Measurements from ENCODE around the gene RFK. TPM values are rescaled to one million over a fixed set of nuclear protein-coding genes. Genes with fewer than 3 reads are reported as not detected.

Gene RFK
- total RNA-seq, 1 experiment from 2014 or later: 33.2 TPM

GRCh38 chr9:76336027-76336426, 58.2 kb downstream of the RFK start:
- ATAC-seq (no peak), DNase-seq (ENCODE audit: low read depth, low spot score) (no peak)
- H3K27me3 ChIP-seq (ENCODE audit: control insufficient read depth, insufficient read depth, low read length): no peaks in the 10 kb centered on the region
- no peaks in the 10 kb centered on the region for H3K36me3 ChIP-seq (ENCODE audit: control insufficient read depth, insufficient read depth, low read length)
- no peaks in the 10 kb centered on the region for H3K9me3 ChIP-seq (ENCODE audit: control insufficient read depth, insufficient read depth, low read depth, low read length)
- in situ Hi-C loops (cut with HindIII; ENCODE audit: low pct_unique_long_range_greater_than_20kb, low sequenced_read_pairs) (no loop called here), intact Hi-C loops (cut with micrococcal nuclease; ENCODE audit: unreplicated experiment) (no loop called here)
- H3K27ac ChIP-seq (ENCODE audit: low read length): no peak overlapping the region
- H3K4me3 ChIP-seq (ENCODE audit: low read depth in 2 of 2, low read length in 2 of 2): no peak overlapping the region
- POLR2A ChIA-PET: no interaction called here
- no TSS peak for BruUV-seq (replicated peaks)
- no peak for TF ChIP-seq SIN3A (IDR thresholded peaks at IDR 0.05; ENCODE audit: borderline replicate concordance, insufficient read depth, low read depth, low read length)
- H3K4me1 ChIP-seq (ENCODE audit: control insufficient read depth, insufficient read depth, low read length): no peaks in the 10 kb centered on the region
- CTCF ChIA-PET: no interaction called here

Other genes with a start within 250 kb of the RFK start
- 0.28 TPM for gene GCNT1, start 64.8 kb upstream of the RFK start, total RNA-seq (2021; ENCODE audit: unreplicated experiment)